Measurements from ENCODE around the gene ABHD15. TPM values are rescaled to one million over a fixed set of nuclear protein-coding genes. Genes with fewer than 3 reads are reported as not detected.
A peak's percentile ranks its signal among the peaks of the same experiment; 100 is the strongest.

The ABHD15 gene
- total RNA-seq = 1 to 10 TPM; 8.6 to 8.8 TPM

- Mint-ChIP-seq H3K27me3 (no peaks in the 10 kb centered on the region), H3K9me3 (no peaks in the 10 kb centered on the region), H3K4me1 (peaks cover 21% of the 10 kb centered on the region), H3K36me3 (peaks cover 12% of the 10 kb centered on the region), H3K4me3 (peak within 1 kb of the TSS; percentile 92), H3K27ac (peak within 1 kb of the TSS; percentile 91)
- DNase-seq = peak; percentile 79
Measured at GRCh38 chr17:29566473-29567303, at the start of gene ABHD15. TSS of gene ABHD15 (minus strand) at chr17:29567037. CDS start at chr17:29566966, 71 bp downstream.

- Mint-ChIP-seq H3K4me3 (peak overlapping the region; percentile 81), H3K4me1 (peaks cover 33% of the 10 kb centered on the region), H3K36me3 (peaks cover 2% of the 10 kb centered on the region), H3K27ac (peak overlapping the region; percentile 68), H3K9me3 (no peaks in the 10 kb centered on the region), H3K27me3 (no peaks in the 10 kb centered on the region)
- peak; percentile 87 for DNase-seq
Measured at GRCh38 chr17:29615492-29616299, 48.9 kb upstream of the ABHD15 start.

GRCh38 chr17:29615048-29615385 is 48.2 kb upstream of the ABHD15 start:
- H3K4me1 Mint-ChIP-seq = peaks cover 33% of the 10 kb centered on the region
- peak overlapping the region; percentile 42 for H3K27ac Mint-ChIP-seq

GRCh38 chr17:29614349-29615047 is 47.7 kb upstream of the ABHD15 start:
- Mint-ChIP-seq H3K4me1 (peaks cover 33% of the 10 kb centered on the region), H3K36me3 (peaks cover 2% of the 10 kb centered on the region), H3K27me3 (no peaks in the 10 kb centered on the region), H3K27ac (peak overlapping the region; percentile 42), H3K9me3 (no peaks in the 10 kb centered on the region), H3K4me3 (peak overlapping the region; percentile 81)
- no peak for DNase-seq

More at GRCh38 chr17:29615048-29615385, 48.2 kb upstream of the ABHD15 start:
- Mint-ChIP-seq H3K9me3 (no peaks in the 10 kb centered on the region), H3K27me3 (no peaks in the 10 kb centered on the region), H3K36me3 (peaks cover 2% of the 10 kb centered on the region), H3K4me3 (peak overlapping the region; percentile 81)
- peak; percentile 68 for DNase-seq

- Mint-ChIP-seq H3K4me3 (no peak overlapping the region), H3K4me1 (peaks cover 33% of the 10 kb centered on the region), H3K36me3 (peaks cover 2% of the 10 kb centered on the region), H3K27me3 (no peaks in the 10 kb centered on the region), H3K9me3 (no peaks in the 10 kb centered on the region), H3K27ac (no peak overlapping the region)
- no peak for DNase-seq
Measured at GRCh38 chr17:29613856-29614255, 47.0 kb upstream of the ABHD15 start.

- H3K27me3 Mint-ChIP-seq = no peaks in the 10 kb centered on the region
- H3K4me3 Mint-ChIP-seq = no peak overlapping the region
- no peak overlapping the region for H3K27ac Mint-ChIP-seq
- peaks cover 32% of the 10 kb centered on the region for H3K4me1 Mint-ChIP-seq
- H3K36me3 Mint-ChIP-seq = peaks cover 2% of the 10 kb centered on the region
- no peaks in the 10 kb centered on the region for H3K9me3 Mint-ChIP-seq
- peak; percentile 96 for DNase-seq
Measured at GRCh38 chr17:29613352-29613837, 46.6 kb upstream of the ABHD15 start.

GRCh38 chr17:29612404-29613280 is 45.8 kb upstream of the ABHD15 start:
- peaks cover 29% of the 10 kb centered on the region for H3K4me1 Mint-ChIP-seq
- no peak for DNase-seq
- H3K27ac Mint-ChIP-seq = no peak overlapping the region
- H3K27me3 Mint-ChIP-seq = no peaks in the 10 kb centered on the region
- H3K36me3 Mint-ChIP-seq = peaks cover 2% of the 10 kb centered on the region
- H3K4me3 Mint-ChIP-seq = peak overlapping the region; percentile 29
- H3K9me3 Mint-ChIP-seq = no peaks in the 10 kb centered on the region

GRCh38 chr17:29612094-29612403 is 45.2 kb upstream of the ABHD15 start:
- H3K4me3 Mint-ChIP-seq = no peak overlapping the region
- H3K9me3 Mint-ChIP-seq = no peaks in the 10 kb centered on the region
- no peaks in the 10 kb centered on the region for H3K27me3 Mint-ChIP-seq
- H3K4me1 Mint-ChIP-seq = peaks cover 28% of the 10 kb centered on the region
- peaks cover 2% of the 10 kb centered on the region for H3K36me3 Mint-ChIP-seq
- DNase-seq = no peak
- H3K27ac Mint-ChIP-seq = no peak overlapping the region

- Mint-ChIP-seq H3K36me3 (peaks cover 2% of the 10 kb centered on the region), H3K9me3 (no peaks in the 10 kb centered on the region), H3K27me3 (no peaks in the 10 kb centered on the region), H3K4me1 (peaks cover 23% of the 10 kb centered on the region), H3K4me3 (no peak overlapping the region), H3K27ac (no peak overlapping the region)
- DNase-seq = no peak
Measured at GRCh38 chr17:29611351-29612093, 44.7 kb upstream of the ABHD15 start.

- peaks cover 2% of the 10 kb centered on the region for H3K36me3 Mint-ChIP-seq
- no peak overlapping the region for H3K27ac Mint-ChIP-seq
- peaks cover 14% of the 10 kb centered on the region for H3K4me1 Mint-ChIP-seq
Measured at GRCh38 chr17:29610395-29610794, 43.6 kb upstream of the ABHD15 start.

GRCh38 chr17:29608986-29609385 is 42.1 kb upstream of the ABHD15 start:
- Mint-ChIP-seq H3K36me3 (peaks cover 2% of the 10 kb centered on the region), H3K9me3 (no peaks in the 10 kb centered on the region), H3K4me3 (no peak overlapping the region), H3K4me1 (peaks cover 5% of the 10 kb centered on the region), H3K27me3 (no peaks in the 10 kb centered on the region), H3K27ac (no peak overlapping the region)
- no peak for DNase-seq

More at GRCh38 chr17:29610395-29610794, 43.6 kb upstream of the ABHD15 start:
- DNase-seq = no peak
- Mint-ChIP-seq H3K9me3 (no peaks in the 10 kb centered on the region), H3K4me3 (no peak overlapping the region), H3K27me3 (no peaks in the 10 kb centered on the region)

GRCh38 chr17:29607557-29608195 is 40.8 kb upstream of the ABHD15 start:
- H3K36me3 Mint-ChIP-seq = no peaks in the 10 kb centered on the region
- no peak overlapping the region for H3K4me3 Mint-ChIP-seq
- peaks cover 2% of the 10 kb centered on the region for H3K4me1 Mint-ChIP-seq
- DNase-seq = no peak
- no peaks in the 10 kb centered on the region for H3K9me3 Mint-ChIP-seq
- no peaks in the 10 kb centered on the region for H3K27me3 Mint-ChIP-seq
- peak overlapping the region; percentile 34 for H3K27ac Mint-ChIP-seq

- no peak for DNase-seq
- no peaks in the 10 kb centered on the region for H3K36me3 Mint-ChIP-seq
- peaks cover 7% of the 10 kb centered on the region for H3K4me1 Mint-ChIP-seq
- no peaks in the 10 kb centered on the region for H3K9me3 Mint-ChIP-seq
- no peaks in the 10 kb centered on the region for H3K27me3 Mint-ChIP-seq
- H3K27ac Mint-ChIP-seq = no peak overlapping the region
- no peak overlapping the region for H3K4me3 Mint-ChIP-seq
Measured at GRCh38 chr17:29603109-29603674, 36.4 kb upstream of the ABHD15 start.
